MM.1S (cell line): ENCODE results near the gene LASP1NB.

Experiments used
- DNase-seq: peaks from one replicate; pipeline ENCODE4 v3.0.0-alpha.2; 2015
- H2AFZ ChIP-seq: fragments of 300-600 bp; sonication (generic); 2 replicates; pipeline ENCODE4 v1.6.0; 2016; ENCODE audit warnings: antibody characterized with exemption, low read length
- H3F3A ChIP-seq: fragments of 300-600 bp; sonication (generic); 2 replicates; pipeline ENCODE4 v1.6.1; 2016; ENCODE audit warnings: mild to moderate bottlenecking, antibody characterized with exemption, low read length, moderate library complexity, mixed read lengths; ENCODE audit not compliant: insufficient read depth
- H3K27ac ChIP-seq: fragments of 300-600 bp; sonication (generic); 2 replicates; pipeline ENCODE4 v1.5.1; 2016; ENCODE audit warnings: mild to moderate bottlenecking, low read length
- H3K27me3 ChIP-seq: fragments of 300-600 bp; sonication (generic); replicated peaks from 2 replicates; pipeline ENCODE4 v1.6.0; 2016; ENCODE audit warnings: low read length; ENCODE audit not compliant: insufficient read depth
- H3K36me3 ChIP-seq: fragments of 300-600 bp; sonication (generic); replicated peaks from 2 replicates; pipeline ENCODE4 v1.6.1; 2016; ENCODE audit warnings: mild to moderate bottlenecking, low read length, mixed read lengths; ENCODE audit not compliant: insufficient read depth
- H3K4me1 ChIP-seq: fragments of 300-600 bp; sonication (generic); 2 replicates; pipeline ENCODE4 v1.6.1; 2016; ENCODE audit warnings: low read length, mixed read lengths
- H3K4me2 ChIP-seq: fragments of 300-600 bp; sonication (generic); 2 replicates; pipeline ENCODE4 v1.6.0; 2016; ENCODE audit warnings: low read depth, low read length
- H3K4me3 ChIP-seq: fragments of 300-600 bp; sonication (generic); 2 replicates; pipeline ENCODE4 v1.5.1; 2016; ENCODE audit warnings: low read length, mixed read lengths
- H3K79me2 ChIP-seq: fragments of 300-600 bp; sonication (generic); 2 replicates; pipeline ENCODE4 v1.6.1; 2016; ENCODE audit warnings: mixed run types, low read length, mixed read lengths
- H3K9ac ChIP-seq: fragments of 300-600 bp; sonication (generic); 2 replicates; pipeline ENCODE4 v1.6.1; 2016; ENCODE audit warnings: low read length, mixed read lengths
- H3K9me2 ChIP-seq: fragments of 300-600 bp; sonication (generic); replicated peaks from 2 replicates; pipeline ENCODE4 v1.6.1; 2016; ENCODE audit warnings: mild to moderate bottlenecking, low read length, mixed read lengths; ENCODE audit not compliant: insufficient read depth
- H3K9me3 ChIP-seq: fragments of 300-600 bp; sonication (generic); replicated peaks from 2 replicates; pipeline ENCODE4 v1.6.1; 2016; ENCODE audit warnings: mild to moderate bottlenecking, low read length, mixed read lengths; ENCODE audit not compliant: insufficient read depth
- H4K20me1 ChIP-seq: fragments of 300-600 bp; sonication (generic); 2 replicates; pipeline ENCODE4 v1.6.1; 2016; ENCODE audit warnings: mild to moderate bottlenecking, low read length, moderate library complexity, mixed read lengths; ENCODE audit not compliant: insufficient read depth
- CTCF ChIP-seq: fragments of 300-600 bp; sonication (generic); IDR thresholded peaks from 2 replicates; pipeline ENCODE4 v1.5.1; 2016; ENCODE audit warnings: antibody characterized with exemption, low read length, mixed read lengths
- EZH2 ChIP-seq: fragments of 300-600 bp; sonication (generic); optimal IDR thresholded peaks from 2 replicates; pipeline ENCODE3; 2017; ENCODE audit warnings: low read depth, mild to moderate bottlenecking, antibody characterized with exemption, low read length, mixed read lengths
- EZH2phosphoT487 ChIP-seq: fragments of 300-600 bp; sonication (generic); IDR thresholded peaks from 2 replicates; pipeline ENCODE4 v1.6.1; 2018; ENCODE audit warnings: antibody characterized with exemption, low read length

The LASP1NB gene

GRCh38 chr17:38891441-38891840 lies 34.0 kb upstream of the LASP1NB start:
- no peak overlapping the region for H2AFZ ChIP-seq
- DNase-seq, result no peak
- no peak overlapping the region for H3K9ac ChIP-seq
- 0 out of 2 replicates have a peak, but pooled peaks cover 2% of the 10 kb centered on the region for H3K4me1 ChIP-seq
- TF ChIP-seq CTCF (no peak), EZH2 (no peak), EZH2phosphoT487 (no peak)
- H3K9me3 ChIP-seq, result no peaks in the 10 kb centered on the region
- H3K36me3 ChIP-seq, result no peaks in the 10 kb centered on the region
- no peaks in the 10 kb centered on the region for H3K9me2 ChIP-seq
- H3K27me3 ChIP-seq, result no peaks in the 10 kb centered on the region
- H4K20me1 ChIP-seq, result 0 out of 2 replicates have a peak, but pooled peaks cover 3% of the 10 kb centered on the region
- H3K27ac ChIP-seq, result no peak overlapping the region
- H3K4me2 ChIP-seq, result no peak overlapping the region
- H3K4me3 ChIP-seq, result no peak overlapping the region
- H3K79me2 ChIP-seq, result peaks cover 41% of the 10 kb centered on the region
- no peaks in the 10 kb centered on the region for H3F3A ChIP-seq

GRCh38 chr17:38892083-38892482 lies 33.3 kb upstream of the LASP1NB start:
- Histone ChIP-seq H3K27ac (no peak overlapping the region), H3K79me2 (peaks cover 41% of the 10 kb centered on the region)

GRCh38 chr17:38892620-38893019 lies 32.8 kb upstream of the LASP1NB start:
- Histone ChIP-seq H3K27ac (no peak overlapping the region), H3K4me1 (peaks cover 14% of the 10 kb centered on the region)
- TF ChIP-seq EZH2phosphoT487 (no peak), CTCF (no peak), EZH2 (no peak)

More at GRCh38 chr17:38892083-38892482, 33.3 kb upstream of the LASP1NB start:
- no peaks in the 10 kb centered on the region for H3K9me3 ChIP-seq
- H3K4me3 ChIP-seq, result no peak overlapping the region
- H3K4me1 ChIP-seq, result peaks cover 8% of the 10 kb centered on the region
- no peaks in the 10 kb centered on the region for H3K36me3 ChIP-seq
- no peak overlapping the region for H2AFZ ChIP-seq
- DNase-seq, result no peak
- H3K27me3 ChIP-seq, result no peaks in the 10 kb centered on the region
- H3F3A ChIP-seq, result no peaks in the 10 kb centered on the region
- TF ChIP-seq CTCF, result no peak
- TF ChIP-seq EZH2phosphoT487, result no peak
- no peak for TF ChIP-seq EZH2
- no peak overlapping the region for H3K4me2 ChIP-seq
- H4K20me1 ChIP-seq, result 0 out of 2 replicates have a peak, but pooled peaks cover 3% of the 10 kb centered on the region
- H3K9ac ChIP-seq, result no peak overlapping the region
- no peaks in the 10 kb centered on the region for H3K9me2 ChIP-seq

More at GRCh38 chr17:38892620-38893019, 32.8 kb upstream of the LASP1NB start:
- H3K79me2 ChIP-seq, result peaks cover 41% of the 10 kb centered on the region
- no peak for DNase-seq
- no peak overlapping the region for H3K4me3 ChIP-seq
- no peak overlapping the region for H2AFZ ChIP-seq
- H3K36me3 ChIP-seq, result no peaks in the 10 kb centered on the region
- H3K27me3 ChIP-seq, result no peaks in the 10 kb centered on the region
- no peak overlapping the region for H3K9ac ChIP-seq
- peaks cover 5% of the 10 kb centered on the region for H3F3A ChIP-seq
- no peaks in the 10 kb centered on the region for H3K9me2 ChIP-seq
- H4K20me1 ChIP-seq, result 0 out of 2 replicates have a peak, but pooled peaks cover 1% of the 10 kb centered on the region
- H3K4me2 ChIP-seq, result no peak overlapping the region
- no peaks in the 10 kb centered on the region for H3K9me3 ChIP-seq
